Measurements from ENCODE around the gene CHRNA1.

CHRNA1 gene

GRCh38 chr2:174777347-174778084 lies 13.2 kb upstream of the CHRNA1 start:
- TF ChIP-seq GATA2 (IDR thresholded peaks at IDR 0.05; ENCODE audit: low read depth, low read length): no peak
- no peak for TF ChIP-seq GATA3 (IDR thresholded peaks at IDR 0.05; ENCODE audit: low read depth, low read length)

GRCh38 chr2:174776675-174777074 lies 12.4 kb upstream of the CHRNA1 start:
- TF ChIP-seq GATA2 (IDR thresholded peaks at IDR 0.05; ENCODE audit: low read depth, low read length) (no peak), GATA3 (IDR thresholded peaks at IDR 0.05; ENCODE audit: low read depth, low read length) (no peak)

- no peak for TF ChIP-seq GATA3 (IDR thresholded peaks at IDR 0.05; ENCODE audit: low read depth, low read length)
- no peak for TF ChIP-seq GATA2 (IDR thresholded peaks at IDR 0.05; ENCODE audit: low read depth, low read length)
These were observed 12.0 kb upstream of the CHRNA1 start for GRCh38 chr2:174776223-174776622.

- TF ChIP-seq GATA3 (IDR thresholded peaks at IDR 0.05; ENCODE audit: low read depth, low read length) (no peak), GATA2 (IDR thresholded peaks at IDR 0.05; ENCODE audit: low read depth, low read length) (no peak)
These were observed 11.3 kb upstream of the CHRNA1 start for GRCh38 chr2:174775571-174775980.

- no peak for TF ChIP-seq GATA3 (IDR thresholded peaks at IDR 0.05; ENCODE audit: low read depth, low read length)
- no peak for TF ChIP-seq GATA2 (IDR thresholded peaks at IDR 0.05; ENCODE audit: low read depth, low read length)
These were observed 10.6 kb upstream of the CHRNA1 start for GRCh38 chr2:174774886-174775285.

GRCh38 chr2:174773215-174773614 lies 8.9 kb upstream of the CHRNA1 start:
- TF ChIP-seq GATA3 (IDR thresholded peaks at IDR 0.05; ENCODE audit: low read depth, low read length) (no peak), GATA2 (IDR thresholded peaks at IDR 0.05; ENCODE audit: low read depth, low read length) (no peak)

GRCh38 chr2:174772472-174772801 lies 8.2 kb upstream of the CHRNA1 start:
- no peak for TF ChIP-seq GATA3 (IDR thresholded peaks at IDR 0.05; ENCODE audit: low read depth, low read length)
- no peak for TF ChIP-seq GATA2 (IDR thresholded peaks at IDR 0.05; ENCODE audit: low read depth, low read length)

- TF ChIP-seq GATA3 (IDR thresholded peaks at IDR 0.05; ENCODE audit: low read depth, low read length): no peak
- no peak for TF ChIP-seq GATA2 (IDR thresholded peaks at IDR 0.05; ENCODE audit: low read depth, low read length)
These were observed 7.6 kb upstream of the CHRNA1 start for GRCh38 chr2:174771631-174772471.

GRCh38 chr2:174771136-174771535 lies 6.9 kb upstream of the CHRNA1 start:
- TF ChIP-seq GATA3 (IDR thresholded peaks at IDR 0.05; ENCODE audit: low read depth, low read length) (peak; percentile 76), GATA2 (IDR thresholded peaks at IDR 0.05; ENCODE audit: low read depth, low read length) (peak; percentile 88)

GRCh38 chr2:174768557-174768956 lies 4.3 kb upstream of the CHRNA1 start:
- no peak for TF ChIP-seq GATA2 (IDR thresholded peaks at IDR 0.05; ENCODE audit: low read depth, low read length)
- no peak for TF ChIP-seq GATA3 (IDR thresholded peaks at IDR 0.05; ENCODE audit: low read depth, low read length)

- TF ChIP-seq GATA2 (IDR thresholded peaks at IDR 0.05; ENCODE audit: low read depth, low read length) (no peak), GATA3 (IDR thresholded peaks at IDR 0.05; ENCODE audit: low read depth, low read length) (no peak)
These were observed 2.0 kb upstream of the CHRNA1 start for GRCh38 chr2:174766271-174766670.

GRCh38 chr2:174765576-174765975 lies 1.3 kb upstream of the CHRNA1 start:
- no peak for TF ChIP-seq GATA3 (IDR thresholded peaks at IDR 0.05; ENCODE audit: low read depth, low read length)

- no peak for TF ChIP-seq GATA2 (IDR thresholded peaks at IDR 0.05; ENCODE audit: low read depth, low read length)
- no peak for TF ChIP-seq GATA3 (IDR thresholded peaks at IDR 0.05; ENCODE audit: low read depth, low read length)
These were observed 492 bp downstream of the CHRNA1 start for GRCh38 chr2:174763780-174764179.

GRCh38 chr2:174762464-174762863 lies 1.8 kb downstream of the CHRNA1 start:
- TF ChIP-seq GATA2 (IDR thresholded peaks at IDR 0.05; ENCODE audit: low read depth, low read length) (no peak), GATA3 (IDR thresholded peaks at IDR 0.05; ENCODE audit: low read depth, low read length) (no peak)

GRCh38 chr2:174761837-174762236 lies 2.4 kb downstream of the CHRNA1 start:
- no peak for TF ChIP-seq GATA2 (IDR thresholded peaks at IDR 0.05; ENCODE audit: low read depth, low read length)
- no peak for TF ChIP-seq GATA3 (IDR thresholded peaks at IDR 0.05; ENCODE audit: low read depth, low read length)

Data from SH-SY5Y (cell line).